ENCODE data around the gene LIMS2.

Gene LIMS2

GRCh38 chr2:127638361-127639110 is 36.8 kb downstream of the LIMS2 start:
- no peak for DNase-seq
- in situ Hi-C loops (cut with MboI; ENCODE audit: low pct_unique_long_range_greater_than_20kb, low sequenced_read_pairs) = no loop called here

- DNase-seq = peak; percentile 62
- in situ Hi-C loops (cut with MboI; ENCODE audit: low pct_unique_long_range_greater_than_20kb, low sequenced_read_pairs) = no loop called here
These were observed 37.5 kb downstream of the LIMS2 start for GRCh38 chr2:127637725-127638252.

GRCh38 chr2:127637236-127637630 is 38.1 kb downstream of the LIMS2 start:
- no peak for DNase-seq
- in situ Hi-C loops (cut with MboI; ENCODE audit: low pct_unique_long_range_greater_than_20kb, low sequenced_read_pairs) = no loop called here

- in situ Hi-C loops (cut with MboI; ENCODE audit: low pct_unique_long_range_greater_than_20kb, low sequenced_read_pairs) = no loop called here
- DNase-seq = no peak
These were observed 38.8 kb downstream of the LIMS2 start for GRCh38 chr2:127636248-127637235.

- no peak for DNase-seq
- in situ Hi-C loops (cut with MboI; ENCODE audit: low pct_unique_long_range_greater_than_20kb, low sequenced_read_pairs) = no loop called here
These were observed 39.7 kb downstream of the LIMS2 start for GRCh38 chr2:127635380-127636237.

GRCh38 chr2:127634626-127635379 is 40.5 kb downstream of the LIMS2 start:
- in situ Hi-C loops (cut with MboI; ENCODE audit: low pct_unique_long_range_greater_than_20kb, low sequenced_read_pairs) = no loop called here
- DNase-seq = no peak

GRCh38 chr2:127634066-127634617 is 41.2 kb downstream of the LIMS2 start:
- DNase-seq = no peak

GRCh38 chr2:127633556-127634065 is 41.7 kb downstream of the LIMS2 start:
- in situ Hi-C loops (cut with MboI; ENCODE audit: low pct_unique_long_range_greater_than_20kb, low sequenced_read_pairs) = no loop called here
- no peak for DNase-seq

More at GRCh38 chr2:127634066-127634617, 41.2 kb downstream of the LIMS2 start:
- in situ Hi-C loops (cut with MboI; ENCODE audit: low pct_unique_long_range_greater_than_20kb, low sequenced_read_pairs) = no loop called here

GRCh38 chr2:127632592-127633489 is 42.5 kb downstream of the LIMS2 start:
- in situ Hi-C loops (cut with MboI; ENCODE audit: low pct_unique_long_range_greater_than_20kb, low sequenced_read_pairs) = no loop called here
- DNase-seq = no peak

- DNase-seq = no peak
- in situ Hi-C loops (cut with MboI; ENCODE audit: low pct_unique_long_range_greater_than_20kb, low sequenced_read_pairs) = no loop called here
These were observed 43.2 kb downstream of the LIMS2 start for GRCh38 chr2:127631997-127632581.

- in situ Hi-C loops (cut with MboI; ENCODE audit: low pct_unique_long_range_greater_than_20kb, low sequenced_read_pairs) = no loop called here
These were observed 43.8 kb downstream of the LIMS2 start for GRCh38 chr2:127631541-127631996.

GRCh38 chr2:127630864-127631540 is 44.3 kb downstream of the LIMS2 start:
- in situ Hi-C loops (cut with MboI; ENCODE audit: low pct_unique_long_range_greater_than_20kb, low sequenced_read_pairs) = no loop called here
- no peak for DNase-seq

More at GRCh38 chr2:127631541-127631996, 43.8 kb downstream of the LIMS2 start:
- no peak for DNase-seq

- in situ Hi-C loops (cut with MboI; ENCODE audit: low pct_unique_long_range_greater_than_20kb, low sequenced_read_pairs) = no loop called here
- no peak for DNase-seq
These were observed 45.0 kb downstream of the LIMS2 start for GRCh38 chr2:127630096-127630863.

- DNase-seq = no peak
- in situ Hi-C loops (cut with MboI; ENCODE audit: low pct_unique_long_range_greater_than_20kb, low sequenced_read_pairs) = no loop called here
These were observed 45.7 kb downstream of the LIMS2 start for GRCh38 chr2:127629637-127630036.

Measured in KBM-7 (cell line).